ENCODE measurements around the gene SEMA5B.

Gene SEMA5B

DNA sequence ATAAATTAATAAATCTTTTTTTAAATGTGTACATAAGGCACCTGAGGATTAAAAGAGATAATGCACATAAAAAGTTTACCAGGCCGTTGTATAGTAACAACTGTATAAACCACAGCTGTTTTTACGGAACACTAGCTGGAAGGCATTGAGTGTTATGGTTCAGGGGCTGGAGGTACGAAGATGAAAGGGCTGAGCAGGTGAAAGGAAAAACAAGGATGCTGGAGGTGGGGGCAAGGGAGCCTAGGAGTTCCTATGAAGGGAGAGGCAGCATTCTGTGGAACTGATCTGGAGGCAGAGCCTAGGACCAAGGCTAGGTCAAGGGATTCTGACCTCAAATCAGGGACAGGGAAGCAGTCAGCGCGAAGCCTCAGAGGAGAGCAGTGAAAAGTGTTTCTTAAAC, 8.0 kb downstream of the SEMA5B start:
- TF ChIP-seq, protein P1, sequence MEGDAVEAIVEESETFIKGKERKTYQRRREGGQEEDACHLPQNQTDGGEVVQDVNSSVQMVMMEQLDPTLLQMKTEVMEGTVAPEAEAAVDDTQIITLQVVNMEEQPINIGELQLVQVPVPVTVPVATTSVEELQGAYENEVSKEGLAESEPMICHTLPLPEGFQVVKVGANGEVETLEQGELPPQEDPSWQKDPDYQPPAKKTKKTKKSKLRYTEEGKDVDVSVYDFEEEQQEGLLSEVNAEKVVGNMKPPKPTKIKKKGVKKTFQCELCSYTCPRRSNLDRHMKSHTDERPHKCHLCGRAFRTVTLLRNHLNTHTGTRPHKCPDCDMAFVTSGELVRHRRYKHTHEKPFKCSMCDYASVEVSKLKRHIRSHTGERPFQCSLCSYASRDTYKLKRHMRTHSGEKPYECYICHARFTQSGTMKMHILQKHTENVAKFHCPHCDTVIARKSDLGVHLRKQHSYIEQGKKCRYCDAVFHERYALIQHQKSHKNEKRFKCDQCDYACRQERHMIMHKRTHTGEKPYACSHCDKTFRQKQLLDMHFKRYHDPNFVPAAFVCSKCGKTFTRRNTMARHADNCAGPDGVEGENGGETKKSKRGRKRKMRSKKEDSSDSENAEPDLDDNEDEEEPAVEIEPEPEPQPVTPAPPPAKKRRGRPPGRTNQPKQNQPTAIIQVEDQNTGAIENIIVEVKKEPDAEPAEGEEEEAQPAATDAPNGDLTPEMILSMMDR (conservative IDR thresholded peaks at IDR 0.05; ENCODE audit: low read depth, low read length), result no peak
- DNase-seq (ENCODE audit: low read depth), result no peak
- H3K4me3 ChIP-seq (ENCODE audit: low read depth, low read length), result no peak overlapping the region

DNA sequence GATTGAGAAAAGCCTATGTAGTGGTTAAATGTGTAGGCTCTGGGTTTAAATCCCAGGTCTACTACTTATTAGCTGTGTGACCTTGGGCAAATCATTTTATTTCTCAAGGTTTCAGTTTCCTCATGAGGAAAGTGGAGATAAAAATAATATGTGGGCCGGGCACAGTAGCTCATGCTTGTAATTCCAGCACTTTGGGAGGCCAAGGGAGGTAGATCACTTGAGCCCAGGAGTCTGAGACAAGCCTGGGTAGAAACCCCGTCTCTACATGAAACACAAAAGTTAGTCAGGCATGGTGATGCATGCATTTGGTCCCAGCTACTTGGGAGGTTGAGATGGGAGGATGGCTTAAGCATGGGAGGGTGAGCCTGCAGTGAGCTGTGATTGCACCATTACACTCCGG, 8.4 kb downstream of the SEMA5B start:
- TF ChIP-seq, protein P1 (conservative IDR thresholded peaks at IDR 0.05; ENCODE audit: low read depth, low read length), result no peak
- DNase-seq (ENCODE audit: low read depth), result no peak
- H3K4me3 ChIP-seq (ENCODE audit: low read depth, low read length), result no peak overlapping the region

DNA sequence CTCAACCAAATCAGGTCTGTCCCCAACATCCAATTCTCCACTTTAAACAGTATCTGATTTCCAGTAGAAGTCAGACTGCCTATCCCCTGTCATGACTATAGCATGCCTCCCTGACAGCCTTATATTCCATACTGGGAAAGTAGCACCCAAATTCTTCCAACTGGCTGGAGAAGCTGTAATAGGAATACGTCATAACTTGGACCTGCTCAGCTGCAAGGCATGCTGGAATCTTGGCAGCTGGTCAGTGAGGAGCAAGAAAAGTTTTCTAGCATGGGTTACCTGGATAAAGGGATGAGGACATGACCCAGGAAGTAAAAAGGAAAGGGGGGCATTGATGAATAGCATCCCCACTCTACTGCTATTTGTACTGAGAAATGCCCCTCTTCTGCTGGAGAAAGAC, 8.9 kb downstream of the SEMA5B start:
- H3K4me3 ChIP-seq (ENCODE audit: low read depth, low read length), result no peak overlapping the region
- TF ChIP-seq, protein P1 (conservative IDR thresholded peaks at IDR 0.05; ENCODE audit: low read depth, low read length), result no peak
- DNase-seq (ENCODE audit: low read depth), result no peak

DNA sequence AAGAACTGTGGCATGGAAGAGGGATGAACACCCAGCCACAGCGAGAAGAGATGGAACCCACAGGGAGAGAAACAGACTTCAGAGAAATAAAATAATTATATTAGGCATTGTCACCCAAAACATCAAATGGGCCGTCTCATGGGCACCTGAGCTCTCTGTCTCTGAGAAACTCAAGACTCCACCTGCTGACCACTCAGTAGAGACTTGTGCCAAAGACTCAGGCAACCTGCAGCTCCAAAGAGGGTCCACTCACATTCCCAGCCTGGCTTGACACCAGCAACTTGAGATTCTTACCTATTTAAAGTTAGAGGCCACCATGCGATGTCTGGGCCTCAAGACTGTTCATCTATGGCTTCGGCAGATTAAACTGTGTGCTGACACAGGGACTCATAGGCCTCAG, 12.0 kb downstream of the SEMA5B start:
- TF ChIP-seq, protein P1 (conservative IDR thresholded peaks at IDR 0.05; ENCODE audit: low read depth, low read length), result no peak
- no peak for DNase-seq (ENCODE audit: low read depth)
- no peak overlapping the region for H3K4me3 ChIP-seq (ENCODE audit: low read depth, low read length)

DNA sequence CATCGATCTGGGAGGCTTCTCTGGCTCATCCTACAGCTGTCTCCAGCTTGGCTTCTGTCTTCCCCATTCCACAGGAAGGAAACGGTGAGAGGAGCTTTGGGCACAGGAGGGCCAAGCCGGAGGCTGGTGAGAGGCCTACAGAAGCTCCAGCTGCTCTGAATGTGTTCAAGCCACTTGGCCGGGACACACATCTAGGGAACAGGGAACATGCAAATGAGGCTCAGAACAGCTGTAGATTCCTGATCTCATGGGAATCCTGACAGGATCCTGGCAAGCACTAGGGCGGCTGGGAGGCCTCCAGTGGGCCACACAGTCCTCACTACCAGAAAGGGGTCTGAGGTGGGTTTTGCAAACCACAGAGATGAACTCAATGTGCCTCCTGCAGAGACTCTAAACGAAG, 13.7 kb downstream of the SEMA5B start:
- TF ChIP-seq, protein P1 (conservative IDR thresholded peaks at IDR 0.05; ENCODE audit: low read depth, low read length), result no peak
- H3K4me3 ChIP-seq (ENCODE audit: low read depth, low read length), result no peak overlapping the region
- no peak for DNase-seq (ENCODE audit: low read depth)

DNA sequence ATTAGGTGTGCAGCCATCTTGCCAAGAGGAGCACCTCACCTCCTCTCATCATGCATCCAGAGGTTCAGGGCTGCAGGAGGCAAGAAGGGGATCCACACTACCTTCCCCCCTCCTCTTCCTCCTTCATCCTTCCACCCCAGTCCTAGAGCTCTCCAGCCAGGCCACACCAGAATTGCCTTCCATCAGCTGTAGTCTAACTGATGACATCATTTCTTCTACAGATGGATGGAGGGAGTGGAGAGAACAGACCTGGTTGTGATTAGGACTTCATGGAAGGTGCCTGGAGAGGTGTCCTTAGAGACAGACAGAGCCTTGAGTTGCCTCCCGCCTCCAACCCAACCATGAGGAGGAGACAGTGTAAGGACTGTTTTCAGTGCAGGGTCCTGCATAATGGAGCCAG, 14.9 kb downstream of the SEMA5B start:
- no peak for DNase-seq (ENCODE audit: low read depth)
- no peak overlapping the region for H3K4me3 ChIP-seq (ENCODE audit: low read depth, low read length)
- TF ChIP-seq, protein P1 (conservative IDR thresholded peaks at IDR 0.05; ENCODE audit: low read depth, low read length), result no peak

DNA sequence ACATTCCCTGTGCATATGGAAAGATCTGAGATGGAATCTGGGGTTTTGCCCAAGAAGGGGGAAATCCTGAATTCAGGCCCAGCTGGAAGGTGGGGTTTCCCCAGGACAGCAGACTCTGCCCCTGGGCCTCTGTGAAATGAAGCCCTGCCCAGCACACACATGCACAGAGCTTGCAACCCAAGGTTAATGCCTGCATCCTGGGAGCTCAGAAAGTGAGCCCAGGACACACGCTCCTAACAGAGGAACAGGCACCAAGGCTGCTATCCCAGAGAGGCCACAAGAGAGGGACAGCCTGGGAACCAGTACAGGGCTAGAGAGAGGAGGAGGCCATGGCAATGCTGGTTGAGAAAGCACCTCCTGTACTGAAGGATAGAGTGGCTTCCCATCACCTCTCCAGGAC, 16.1 kb downstream of the SEMA5B start:
- no peak overlapping the region for H3K4me3 ChIP-seq (ENCODE audit: low read depth, low read length)
- TF ChIP-seq, protein P1 (conservative IDR thresholded peaks at IDR 0.05; ENCODE audit: low read depth, low read length), result no peak
- DNase-seq (ENCODE audit: low read depth), result no peak

Measured in choroid plexus epithelial cell (primary cell).